Pulmonary artery endothelial cell (primary cell): ENCODE data around the gene KCP. TPM values are rescaled to one million over a fixed set of nuclear protein-coding genes. Genes with fewer than 3 reads are reported as not detected.
"Not testable (repeated sequence)": the region's sequence is repeated elsewhere in the genome, so short reads cannot be mapped to it uniquely, and the experiment has no call there.

Source experiments
- DNase-seq: peaks from one replicate; pipeline ENCODE4 v3.0.0-alpha.2; 2011; ENCODE audit warnings: low read depth, low spot score
- total RNA-seq: library from RNA; depleted of rRNA; stranded (reverse); fragments of >200 nt; gene quantifications from 2 replicates; pipeline ENCODE4 v1.2.3, GENCODE V29; 2014

The KCP gene
- total RNA-seq, result 0.04 TPM in 1 of 2 replicates, not detected in the other

- no peak for DNase-seq
These were observed at the start of gene KCP for GRCh38 chr7:128910569-128910945. Gene KCP (minus strand): TSS chr7:128910709. CDS start chr7:128910676, 33 bp downstream.

DNA sequence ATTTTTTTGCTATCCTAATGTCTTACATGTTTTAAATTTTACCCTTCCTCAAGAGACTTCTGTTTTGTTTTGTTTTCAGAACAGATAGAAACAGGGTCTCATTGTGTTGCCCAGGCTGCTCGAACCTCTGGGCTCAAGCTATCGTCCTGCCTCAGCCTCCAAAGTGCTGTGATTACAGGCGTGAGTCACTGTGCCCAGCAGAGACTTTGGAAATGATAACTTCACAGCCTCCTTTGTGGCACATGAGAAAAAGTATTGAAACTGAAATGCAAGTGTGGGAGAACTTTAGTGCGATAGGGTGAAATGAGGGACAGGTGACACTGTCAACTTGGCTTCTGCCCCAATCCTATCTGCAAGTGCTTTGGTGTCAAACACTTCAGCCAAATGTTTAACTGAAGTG, 48.8 kb upstream of the KCP start:
- no peak for DNase-seq

DNA sequence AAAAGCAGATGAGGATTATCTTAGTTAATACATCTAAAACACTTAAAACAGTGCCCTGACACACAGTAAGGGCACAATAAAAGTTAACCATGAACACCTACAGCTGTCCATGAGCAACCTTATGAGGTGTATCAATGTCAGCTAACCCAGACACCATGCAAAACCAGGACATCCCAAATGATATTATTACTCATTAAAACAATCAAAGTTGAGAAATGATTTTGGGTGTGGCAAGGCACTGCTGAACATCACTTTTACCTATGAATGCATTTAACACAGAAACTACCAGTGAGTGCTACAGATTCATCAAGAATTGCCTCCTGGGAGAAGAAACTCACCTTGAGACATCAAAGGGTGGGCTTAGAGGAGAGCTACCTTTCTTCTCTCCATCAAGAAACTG, 45.5 kb upstream of the KCP start:
- DNase-seq, result no peak

DNA sequence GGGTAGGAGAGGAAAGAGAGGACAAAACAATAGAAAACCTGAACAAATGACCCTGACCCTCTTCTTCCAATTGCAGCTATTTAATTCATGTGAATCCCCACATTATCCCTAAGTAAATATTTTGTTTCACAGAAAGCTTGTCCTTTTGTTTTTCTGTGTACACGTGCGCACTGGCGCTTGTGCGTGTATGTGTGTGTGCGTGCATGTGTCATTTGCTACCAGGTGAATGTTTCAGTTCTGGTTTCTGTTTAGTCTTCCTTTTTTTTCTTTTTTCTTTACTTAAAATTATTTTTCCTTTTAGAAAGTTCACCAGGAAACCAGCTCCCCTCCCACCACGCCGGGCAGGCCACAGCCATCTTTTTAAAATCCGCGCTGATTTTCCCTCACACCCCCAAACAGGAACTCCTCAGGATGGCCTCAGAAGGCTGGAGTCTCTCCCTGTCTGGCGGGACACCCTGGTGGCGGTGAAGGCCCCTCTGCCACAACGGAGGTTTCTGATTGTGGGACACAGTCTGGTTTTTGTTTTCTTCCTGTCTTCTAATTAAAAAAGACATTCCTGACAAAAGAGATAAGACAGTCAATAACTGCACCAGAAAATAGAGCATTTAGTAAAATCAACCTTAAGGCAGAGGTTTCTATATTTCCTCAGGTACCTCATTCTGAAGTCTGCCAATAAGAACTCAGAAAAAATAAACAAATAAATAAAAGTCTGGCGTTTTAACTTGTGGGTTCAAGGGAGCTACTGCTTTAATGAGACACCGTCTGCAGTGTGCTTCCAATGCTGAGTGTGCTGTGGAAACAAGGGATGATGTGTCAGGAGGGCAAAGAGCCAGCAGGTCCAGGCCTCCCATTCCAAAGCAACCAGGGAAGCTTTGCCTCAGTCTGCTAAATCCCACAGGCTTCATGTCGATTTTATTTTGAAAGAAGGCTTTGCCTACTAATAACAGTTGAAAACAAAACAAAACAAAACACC, 44.6 kb upstream of the KCP start:
- no peak for DNase-seq

GRCh38 chr7:128954150-128954549, 43.6 kb upstream of the KCP start:
- DNase-seq, result no peak

DNA sequence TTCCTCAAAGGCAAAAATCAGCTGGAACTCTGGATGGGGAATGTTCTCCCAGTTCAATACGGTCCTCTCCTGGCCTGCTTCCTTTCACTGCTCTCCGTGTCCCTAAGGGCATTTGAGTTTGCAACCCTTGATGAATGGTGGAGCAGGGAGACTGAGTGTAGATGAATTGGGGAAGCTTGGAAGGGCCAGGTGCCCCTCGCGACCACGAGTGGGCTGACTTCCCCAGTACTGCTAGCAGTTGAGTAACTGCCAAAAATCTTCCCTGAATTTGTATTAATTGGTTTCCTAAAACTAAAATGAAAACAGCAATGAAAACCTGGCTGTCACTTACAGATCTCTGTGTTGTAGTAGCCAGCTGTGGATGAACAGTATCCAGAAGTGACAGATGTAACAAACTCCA, 40.8 kb upstream of the KCP start:
- no peak for DNase-seq

DNA sequence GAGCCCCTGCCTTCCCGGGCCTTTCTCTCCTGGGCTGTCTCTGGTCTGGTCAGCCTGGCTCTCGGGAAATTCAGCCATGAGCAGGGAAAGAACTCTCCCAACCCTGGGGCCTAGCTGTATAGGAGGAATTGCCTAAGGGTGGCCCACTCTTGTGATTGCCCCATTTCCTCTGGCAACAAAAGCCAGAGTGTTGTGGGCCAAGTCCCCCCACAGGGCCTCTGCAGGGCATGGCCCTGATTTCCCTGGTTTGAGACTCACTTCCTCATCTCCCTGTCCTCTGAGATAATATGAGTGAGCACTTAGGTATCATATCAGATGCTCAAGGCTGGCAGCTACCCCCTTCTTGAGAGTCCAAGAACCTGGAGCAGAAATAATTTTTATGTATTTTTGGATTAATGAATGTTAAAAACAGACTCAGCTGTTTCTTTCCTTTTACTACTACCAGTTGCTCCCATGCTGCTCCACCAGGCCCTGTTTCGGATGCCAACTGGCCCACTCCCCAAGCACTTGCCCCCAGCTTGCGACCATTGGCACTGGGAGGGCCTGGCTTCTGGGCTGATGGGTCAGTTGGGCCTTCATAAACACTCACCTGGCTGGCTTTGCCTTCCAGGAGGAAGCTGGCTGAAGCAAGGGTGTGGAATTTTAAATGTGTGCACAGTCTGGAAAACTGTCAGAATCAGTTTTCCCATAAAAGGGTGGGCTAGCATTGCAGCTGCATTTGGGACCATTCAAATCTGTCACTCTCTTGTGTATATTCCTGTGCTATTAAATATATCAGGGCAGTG, 38.7 kb upstream of the KCP start:
- no peak for DNase-seq

- no peak for DNase-seq
These were observed 37.9 kb upstream of the KCP start for GRCh38 chr7:128948312-128948973.

DNA sequence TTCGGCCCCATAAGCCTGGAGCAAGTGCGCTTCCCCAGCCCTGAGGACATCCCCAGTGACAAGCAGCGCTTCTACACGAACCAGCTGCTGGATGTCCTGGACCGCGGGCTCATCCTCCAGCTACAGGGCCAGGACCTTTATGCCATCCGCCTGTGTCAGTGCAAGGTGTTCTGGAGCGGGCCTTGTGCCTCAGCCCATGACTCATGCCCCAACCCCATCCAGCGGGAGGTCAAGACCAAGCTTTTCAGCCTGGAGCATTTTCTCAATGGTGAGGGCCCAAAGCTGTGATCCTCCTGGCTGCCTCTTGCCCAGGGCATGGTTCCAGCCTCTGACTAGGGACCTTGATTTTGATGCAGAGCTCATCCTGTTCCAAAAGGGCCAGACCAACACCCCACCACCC, 37.3 kb upstream of the KCP start:
- no peak for DNase-seq

DNA sequence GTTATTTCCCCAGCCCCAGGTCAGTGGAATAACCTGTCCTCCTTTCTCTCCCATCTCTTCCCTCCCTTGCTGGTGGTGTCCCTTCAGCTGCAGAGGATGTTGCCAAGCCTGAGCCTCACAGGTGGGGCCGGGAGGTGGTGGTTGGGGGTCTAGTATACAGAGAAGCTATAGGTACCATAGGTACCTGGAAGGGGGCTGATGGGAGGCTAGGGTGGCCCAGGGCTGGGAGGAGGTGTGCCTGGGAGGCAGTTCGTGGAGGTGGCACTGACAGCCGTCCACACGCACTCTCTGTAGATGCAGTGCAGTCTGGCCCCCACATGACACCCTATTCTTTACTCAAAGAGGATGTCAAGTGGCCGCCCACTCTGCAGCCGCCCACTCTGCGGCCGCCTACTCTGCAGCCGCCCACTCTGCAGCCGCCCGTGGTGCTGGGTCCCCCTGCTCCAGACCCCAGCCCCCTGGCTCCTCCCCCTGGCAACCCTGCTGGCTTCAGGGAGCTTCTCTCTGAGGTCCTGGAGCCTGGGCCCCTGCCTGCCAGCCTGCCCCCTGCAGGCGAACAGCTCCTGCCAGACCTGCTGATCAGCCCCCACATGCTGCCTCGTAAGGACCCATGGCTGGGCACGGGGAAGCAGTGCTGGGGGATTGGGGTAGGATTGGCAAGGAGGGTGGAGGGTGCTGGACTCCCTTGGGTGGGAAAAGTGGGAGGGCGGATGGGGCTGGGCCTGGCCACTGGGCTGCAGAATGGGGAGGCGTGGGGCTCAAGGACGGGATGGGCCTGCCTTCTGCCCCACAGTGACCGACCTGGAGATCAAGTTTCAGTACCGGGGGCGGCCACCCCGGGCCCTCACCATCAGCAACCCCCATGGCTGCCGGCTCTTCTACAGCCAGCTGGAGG, 36.7 kb upstream of the KCP start:
- no peak for DNase-seq

DNA sequence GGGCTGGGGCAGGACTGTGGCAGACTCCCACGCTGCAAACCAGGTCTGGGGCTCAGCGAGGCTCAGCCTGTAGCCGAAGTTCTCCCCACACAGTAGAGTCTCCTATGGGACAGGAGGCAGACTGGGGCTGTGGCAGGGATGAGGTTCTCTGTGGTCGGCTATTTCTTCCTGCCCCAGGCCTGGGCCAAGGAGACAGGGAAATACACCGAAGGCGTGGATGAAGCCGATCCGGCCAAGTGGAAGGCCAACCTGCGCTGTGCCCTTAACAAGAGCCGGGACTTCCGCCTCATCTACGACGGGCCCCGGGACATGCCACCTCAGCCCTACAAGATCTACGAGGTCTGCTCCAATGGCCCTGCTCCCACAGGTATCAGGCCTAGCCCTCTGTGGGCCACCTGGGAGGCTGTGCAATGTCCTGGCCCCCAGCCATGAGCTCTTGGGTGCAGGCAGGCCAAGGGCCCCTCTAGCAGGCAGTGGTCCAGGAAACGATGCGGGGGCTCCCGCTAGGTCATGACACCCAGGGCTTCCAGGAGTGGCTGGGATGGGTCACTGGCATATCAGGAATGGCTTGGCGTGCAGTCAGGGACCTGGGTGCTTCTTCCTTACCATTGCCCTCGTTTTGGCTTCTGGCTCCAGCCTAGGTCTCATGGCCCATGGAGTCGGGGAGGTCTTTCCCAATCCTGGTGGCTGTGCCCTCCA, 35.3 kb upstream of the KCP start:
- no peak for DNase-seq

DNA sequence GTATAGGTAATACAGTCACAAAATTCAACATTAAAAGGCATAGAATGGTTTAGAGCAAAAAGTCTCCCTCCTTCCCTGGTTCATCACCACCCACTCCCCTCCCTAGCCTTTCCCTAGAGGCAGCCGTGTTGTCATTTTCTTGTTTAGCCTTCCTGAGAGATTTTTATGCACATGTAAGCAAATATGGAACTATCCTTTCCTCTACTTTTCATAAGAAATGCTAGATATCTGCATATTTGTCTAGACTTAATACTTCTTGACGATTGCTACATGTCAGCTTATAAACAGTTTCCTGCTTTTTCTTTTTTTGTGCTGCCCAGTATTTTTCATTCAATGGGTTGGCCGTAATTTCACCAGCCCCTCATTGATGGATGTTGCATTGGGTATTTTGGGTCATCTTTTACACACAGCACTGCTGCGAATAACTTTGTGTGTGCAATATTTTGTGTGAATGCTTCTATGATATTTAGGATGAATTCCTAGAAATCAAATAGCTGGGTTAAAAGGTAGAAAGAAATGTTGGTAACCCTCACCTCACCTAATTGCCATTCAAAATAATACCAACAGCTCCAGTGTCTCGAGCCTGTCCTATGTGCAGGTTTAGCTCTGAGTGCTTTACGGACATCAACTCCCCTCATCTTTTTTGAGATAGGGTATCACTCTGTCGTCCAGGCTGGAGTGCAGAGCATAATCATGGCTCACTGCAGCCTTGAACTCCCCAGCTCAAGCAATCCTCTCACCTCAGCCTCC, 34.2 kb upstream of the KCP start:
- no peak for DNase-seq

DNA sequence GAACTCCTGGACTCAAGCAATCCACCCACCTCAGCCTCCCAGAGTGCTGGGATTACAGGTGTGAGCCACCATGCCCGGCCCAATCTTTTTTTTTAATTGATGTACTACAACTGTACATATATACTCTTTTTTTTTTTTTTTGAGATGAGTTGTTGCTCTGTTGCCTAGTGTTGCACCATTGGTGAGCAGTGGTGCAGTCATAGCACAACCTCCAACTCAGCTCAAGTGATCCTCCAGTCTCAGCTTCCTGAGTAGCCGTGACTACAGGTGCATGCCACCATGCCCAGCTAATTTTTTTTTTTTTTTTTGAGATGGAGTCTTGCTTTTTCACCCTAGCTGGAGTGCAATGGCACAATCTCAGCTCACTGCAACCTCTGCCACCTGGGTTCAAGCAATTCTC, 32.7 kb upstream of the KCP start:
- not testable (repeated sequence) for DNase-seq

DNA sequence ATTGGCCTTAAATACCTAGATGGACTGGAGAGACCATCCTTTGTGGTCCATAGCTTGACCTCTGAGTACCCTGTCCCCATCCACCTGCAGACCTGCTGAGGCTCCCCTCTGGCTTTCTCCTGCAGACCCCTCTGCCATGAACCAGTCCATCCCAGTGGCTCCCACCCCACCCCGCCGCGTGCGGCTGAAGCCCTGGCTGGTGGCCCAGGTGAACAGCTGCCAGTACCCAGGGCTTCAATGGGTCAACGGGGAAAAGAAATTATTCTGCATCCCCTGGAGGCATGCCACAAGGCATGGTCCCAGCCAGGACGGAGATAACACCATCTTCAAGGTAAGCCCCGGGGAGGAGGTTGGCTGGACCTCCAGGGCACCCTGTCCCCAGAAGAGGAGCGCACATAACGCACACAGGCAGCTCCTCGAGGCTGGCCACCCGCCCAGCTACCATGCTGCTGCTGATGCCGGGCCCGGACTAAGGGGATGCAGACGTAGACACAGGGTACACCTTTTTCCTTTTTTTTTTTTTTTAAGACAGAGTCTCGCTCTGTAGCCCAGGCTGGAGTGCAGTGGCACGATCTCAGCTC, 31.5 kb upstream of the KCP start:
- no peak for DNase-seq

DNA sequence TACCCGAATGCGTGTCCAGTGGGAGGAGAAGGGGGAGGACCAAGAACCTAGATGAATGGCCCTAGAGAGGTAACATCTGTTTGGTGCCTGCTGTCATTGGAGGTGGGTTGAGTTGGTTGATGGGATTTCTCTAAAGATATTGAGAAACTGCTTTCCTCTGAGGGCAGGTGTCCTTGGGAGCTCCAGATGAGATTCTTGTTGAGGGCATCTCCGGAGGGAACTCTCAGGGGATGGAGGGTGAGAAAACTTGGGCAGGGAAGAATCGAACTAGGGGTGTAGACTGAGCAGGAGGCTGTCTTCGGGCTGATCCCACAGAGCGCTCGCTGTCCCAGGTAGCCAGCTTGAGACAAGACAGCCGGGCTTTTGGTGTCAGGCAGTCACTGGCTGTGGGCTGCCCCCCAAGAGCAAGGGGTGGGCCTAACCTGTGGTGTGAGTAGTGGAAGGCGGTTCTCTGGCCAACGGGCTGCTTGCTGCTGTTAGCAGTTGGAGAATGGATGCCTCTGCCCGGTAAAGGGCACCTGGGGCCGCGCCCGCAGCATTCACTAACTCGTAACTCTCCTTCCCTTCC, 30.9 kb upstream of the KCP start:
- DNase-seq, result no peak

- DNase-seq, result no peak
These were observed 30.2 kb upstream of the KCP start for GRCh38 chr7:128940494-128941322.

DNA sequence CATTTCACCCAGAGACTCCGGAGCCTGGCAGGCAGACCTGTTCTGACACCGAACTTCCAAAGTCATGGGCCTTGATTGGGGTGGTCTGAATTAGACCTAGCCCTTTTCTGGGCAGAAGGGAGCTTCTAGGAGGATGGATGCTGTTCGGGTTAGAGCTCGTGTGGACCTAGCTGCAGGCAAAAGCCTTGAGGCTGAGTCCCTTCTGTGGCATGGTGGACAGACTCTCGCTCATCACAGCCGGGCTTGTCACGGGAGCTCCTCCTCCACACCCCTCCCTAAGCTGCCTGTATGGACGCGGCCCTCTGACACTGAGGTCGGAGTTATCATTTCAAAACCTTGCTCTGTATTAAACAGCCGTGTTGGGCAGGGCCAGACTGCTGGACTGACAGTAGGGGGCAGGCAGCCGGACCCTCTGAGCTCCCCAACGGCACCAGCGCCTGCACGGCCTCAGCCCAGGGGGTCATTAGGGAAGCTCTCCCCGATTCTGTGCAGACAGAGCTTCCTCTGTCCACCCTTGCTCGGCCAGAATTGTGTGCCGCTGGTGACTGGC, 29.4 kb upstream of the KCP start:
- no peak for DNase-seq
